ENCODE measurements around the gene TCHH.

The TCHH gene

GRCh38 chr1:152130186-152130585, 14.9 kb upstream of the TCHH start:
- FAIRE-seq = no peak
- no peak for TF ChIP-seq CTCF (IDR thresholded peaks at IDR 0.05; ENCODE audit: insufficient read depth, missing control alignments)
- DNase-seq (ENCODE audit: insufficient read length, low spot score) = no peak

DNA sequence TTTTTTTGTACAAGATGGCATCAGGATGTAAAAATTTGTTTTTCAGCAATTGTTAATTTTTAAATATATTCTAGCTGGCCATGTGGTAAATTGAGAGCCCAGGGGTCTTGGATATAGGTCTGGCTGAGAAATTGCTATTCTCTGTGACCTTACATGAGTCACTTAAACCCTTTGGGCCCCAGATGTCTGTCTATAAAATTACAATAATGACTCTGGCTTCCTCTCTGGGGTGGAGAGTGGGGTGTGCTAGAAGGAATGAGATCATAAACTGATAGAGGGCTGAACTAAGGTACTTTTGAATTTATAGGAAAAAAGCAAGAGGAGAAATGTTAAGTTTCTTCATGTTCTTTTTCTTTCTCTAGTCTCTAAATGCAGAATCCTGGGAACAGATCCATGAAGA, 12.4 kb upstream of the TCHH start:
- no peak for FAIRE-seq
- no peak for DNase-seq (ENCODE audit: insufficient read length, low spot score)
- TF ChIP-seq CTCF (IDR thresholded peaks at IDR 0.05; ENCODE audit: insufficient read depth, missing control alignments) = no peak

- no peak for TF ChIP-seq CTCF (IDR thresholded peaks at IDR 0.05; ENCODE audit: insufficient read depth, missing control alignments)
- no peak for DNase-seq (ENCODE audit: insufficient read length, low spot score)
- FAIRE-seq = no peak
Observed at GRCh38 chr1:152125834-152126443, 10.7 kb upstream of the TCHH start.

DNA sequence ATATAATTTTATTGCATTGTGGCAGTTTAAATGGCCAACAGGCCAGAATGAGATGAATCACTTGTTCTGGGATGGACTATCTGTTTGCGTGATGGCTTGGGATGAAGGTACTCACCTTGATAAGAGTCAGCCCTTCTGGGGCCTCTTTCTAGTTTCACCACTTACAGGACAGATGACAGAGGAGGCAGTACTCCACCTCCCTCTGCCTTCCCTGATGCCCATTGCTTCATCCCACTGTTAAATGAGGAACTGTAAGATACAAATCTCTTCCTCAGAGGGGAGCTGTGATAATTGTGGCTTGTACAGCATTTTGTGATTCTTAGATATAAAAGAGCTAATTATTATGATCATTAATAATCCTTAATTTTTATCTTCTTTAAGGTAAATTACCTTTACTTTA, 3.7 kb upstream of the TCHH start:
- FAIRE-seq (no peak), DNase-seq (ENCODE audit: insufficient read length, low spot score) (no peak)
- no peak for TF ChIP-seq CTCF (IDR thresholded peaks at IDR 0.05; ENCODE audit: insufficient read depth, missing control alignments)

GRCh38 chr1:152112885-152113432, 2.3 kb downstream of the TCHH start:
- FAIRE-seq (no peak), DNase-seq (ENCODE audit: insufficient read length, low spot score) (no peak)
- TF ChIP-seq CTCF (IDR thresholded peaks at IDR 0.05; ENCODE audit: insufficient read depth, missing control alignments) = no peak

DNA sequence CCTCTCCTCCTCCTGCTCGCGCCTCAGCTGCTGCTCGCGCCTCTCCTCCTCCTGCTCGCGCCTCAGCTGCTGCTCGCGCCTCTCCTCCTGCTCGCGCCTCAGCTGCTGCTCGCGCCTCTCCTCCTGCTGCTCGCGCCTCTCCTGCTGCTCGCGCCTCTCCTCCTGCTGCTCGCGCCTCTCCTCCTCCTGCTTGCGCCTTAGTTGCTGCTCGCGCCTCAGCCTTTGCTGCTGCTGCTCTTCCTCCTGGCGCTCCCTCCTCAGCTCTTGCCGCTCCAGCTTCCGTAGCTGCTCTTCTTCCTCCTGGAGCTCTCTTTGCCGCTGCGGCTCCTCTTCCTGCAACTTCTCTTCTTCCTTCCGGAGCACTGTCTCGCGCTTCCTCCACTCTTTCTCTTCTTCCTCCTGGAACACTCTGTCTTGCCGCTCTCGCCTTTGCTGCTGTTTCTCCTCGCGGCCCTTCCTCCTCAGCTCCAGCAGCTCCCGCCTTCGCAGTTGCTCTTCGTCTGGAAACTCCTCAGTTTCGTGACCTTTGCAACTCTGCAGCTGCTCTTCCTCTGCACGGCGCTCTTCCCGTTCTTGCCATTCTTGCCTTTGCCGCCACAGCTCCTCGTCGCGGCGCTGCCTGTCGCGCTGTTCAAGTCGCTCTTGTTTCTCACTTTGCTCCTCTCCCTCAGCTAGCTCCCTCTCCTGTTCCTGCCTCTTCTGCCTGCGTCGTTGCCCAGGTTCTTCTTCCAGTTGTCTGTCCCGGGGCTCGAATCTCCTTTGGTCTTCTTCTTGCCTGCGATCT, 3.0 kb downstream of the TCHH start:
- FAIRE-seq (no peak), DNase-seq (ENCODE audit: insufficient read length, low spot score) (no peak)
- no peak for TF ChIP-seq CTCF (IDR thresholded peaks at IDR 0.05; ENCODE audit: insufficient read depth, missing control alignments)

DNA sequence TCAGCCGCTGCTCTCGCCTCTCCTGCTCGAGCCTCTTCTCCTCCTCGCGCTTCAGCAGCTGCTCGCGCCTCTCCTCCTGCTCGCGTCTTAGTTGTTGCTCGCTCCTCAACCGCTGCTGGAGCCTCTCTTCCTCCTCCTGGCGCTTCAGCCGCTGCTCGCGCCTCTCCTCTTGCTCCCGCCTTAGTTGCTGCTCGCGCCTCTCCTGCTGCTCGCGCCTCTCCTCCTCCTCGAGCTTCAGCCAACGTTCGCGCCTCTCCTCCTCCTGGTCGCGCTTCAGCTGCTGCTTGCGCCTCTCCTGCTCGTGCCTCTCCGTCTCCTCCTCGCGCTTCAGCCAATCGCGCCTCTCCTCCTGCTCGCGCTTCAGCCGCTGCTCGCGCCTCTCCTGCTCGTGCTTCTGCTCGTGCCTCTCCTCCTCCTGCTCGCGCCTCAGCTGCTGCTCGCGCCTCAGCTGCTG, 3.7 kb downstream of the TCHH start:
- FAIRE-seq (no peak), DNase-seq (ENCODE audit: insufficient read length, low spot score) (no peak)
- no peak for TF ChIP-seq CTCF (IDR thresholded peaks at IDR 0.05; ENCODE audit: insufficient read depth, missing control alignments)
